Progenitor cell of endocrine pancreas (in vitro differentiated cells): ENCODE results near the gene DLL3. TPM values are rescaled to one million over a fixed set of nuclear protein-coding genes. Genes with fewer than 3 reads are reported as not detected.
A peak's percentile ranks its signal among the peaks of the same experiment; 100 is the strongest.

Experiments
- DNase-seq: peaks from one replicate; pipeline ENCODE4 v3.0.0; 2021; ENCODE audit warnings: low spot score; ENCODE audit not compliant: unreplicated experiment
- H3K27ac Mint-ChIP-seq: 2 replicates; pipeline ENCODE4 v1.8.0; 2021; ENCODE audit warnings: mild to moderate bottlenecking, moderate library complexity, mixed read lengths
- H3K27me3 Mint-ChIP-seq: 2 replicates; pipeline ENCODE4 v1.8.0; 2021; ENCODE audit warnings: mixed read lengths
- H3K36me3 Mint-ChIP-seq: 2 replicates; pipeline ENCODE4 v1.8.0; 2022; ENCODE audit warnings: mixed read lengths; ENCODE audit not compliant: insufficient read depth
- H3K4me1 Mint-ChIP-seq: 2 replicates; pipeline ENCODE4 v1.8.0; 2021; ENCODE audit warnings: low read depth, mixed read lengths
- H3K4me3 Mint-ChIP-seq: 2 replicates; pipeline ENCODE4 v1.8.0; 2021; ENCODE audit warnings: low read depth, mild to moderate bottlenecking, moderate library complexity, mixed read lengths
- H3K9me3 Mint-ChIP-seq: 2 replicates; pipeline ENCODE4 v1.8.0; 2021; ENCODE audit warnings: low read depth, mixed read lengths
- total RNA-seq: library from RNA; stranded (reverse); gene quantifications from 2 replicates; pipeline ENCODE4 v1.2.1, GENCODE V29; 2021
- TF ChIP-seq, protein P1 (sequence below): fragments of 200-600 bp; sonication (generic); IDR thresholded peaks from one replicate; pipeline ENCODE4 v1.5.0; 2021; ENCODE audit warnings: antibody characterized with exemption, mild to moderate bottlenecking; ENCODE audit not compliant: unreplicated experiment

Gene DLL3
- total RNA-seq, 1 donor from 2014 or later, result 1.1 TPM

DNA sequence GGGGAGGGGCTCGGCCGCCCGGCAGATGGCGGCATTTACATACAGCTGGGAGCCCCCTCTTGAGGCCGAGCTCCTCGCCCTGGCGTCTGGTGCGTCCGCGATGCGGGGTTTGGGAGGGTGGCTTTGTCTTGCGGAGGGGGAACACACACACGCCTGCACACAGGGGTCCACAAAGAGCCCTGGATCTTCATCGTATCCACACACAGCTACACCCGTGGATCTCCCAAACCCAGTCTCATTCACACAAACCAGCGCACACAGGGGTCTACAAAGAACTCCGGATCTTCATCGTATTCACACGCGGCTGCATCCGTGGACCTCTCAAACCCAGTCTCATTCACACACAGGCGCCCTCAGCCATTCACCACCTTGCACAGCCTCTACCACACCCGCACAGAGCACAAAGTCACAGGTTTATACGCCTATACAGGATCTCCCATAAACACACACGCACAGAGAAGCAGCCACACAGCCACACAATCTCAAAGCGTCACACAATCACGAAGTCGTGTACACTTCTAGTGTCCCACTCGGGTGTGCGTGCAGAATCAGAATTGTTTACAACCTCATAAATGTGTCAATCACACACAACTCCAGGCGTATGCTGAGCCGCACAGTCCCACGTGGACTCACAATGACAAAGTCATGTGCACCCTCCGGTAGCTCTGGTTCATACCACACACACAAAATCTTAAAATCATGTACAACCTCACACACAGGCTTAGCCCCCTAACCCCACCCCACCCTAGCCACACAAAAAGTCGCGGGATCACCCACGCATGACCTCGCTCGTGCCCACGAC lies 550 bp upstream of the DLL3 start:
- Mint-ChIP-seq H3K4me3 (peak overlapping the region; percentile 43), H3K36me3 (no peaks in the 10 kb centered on the region), H3K4me1 (peaks cover 8% of the 10 kb centered on the region), H3K27ac (peak overlapping the region; percentile 1), H3K9me3 (no peaks in the 10 kb centered on the region), H3K27me3 (peaks cover 56% of the 10 kb centered on the region)
- DNase-seq, result peak; percentile 37
- TF ChIP-seq, protein P1, sequence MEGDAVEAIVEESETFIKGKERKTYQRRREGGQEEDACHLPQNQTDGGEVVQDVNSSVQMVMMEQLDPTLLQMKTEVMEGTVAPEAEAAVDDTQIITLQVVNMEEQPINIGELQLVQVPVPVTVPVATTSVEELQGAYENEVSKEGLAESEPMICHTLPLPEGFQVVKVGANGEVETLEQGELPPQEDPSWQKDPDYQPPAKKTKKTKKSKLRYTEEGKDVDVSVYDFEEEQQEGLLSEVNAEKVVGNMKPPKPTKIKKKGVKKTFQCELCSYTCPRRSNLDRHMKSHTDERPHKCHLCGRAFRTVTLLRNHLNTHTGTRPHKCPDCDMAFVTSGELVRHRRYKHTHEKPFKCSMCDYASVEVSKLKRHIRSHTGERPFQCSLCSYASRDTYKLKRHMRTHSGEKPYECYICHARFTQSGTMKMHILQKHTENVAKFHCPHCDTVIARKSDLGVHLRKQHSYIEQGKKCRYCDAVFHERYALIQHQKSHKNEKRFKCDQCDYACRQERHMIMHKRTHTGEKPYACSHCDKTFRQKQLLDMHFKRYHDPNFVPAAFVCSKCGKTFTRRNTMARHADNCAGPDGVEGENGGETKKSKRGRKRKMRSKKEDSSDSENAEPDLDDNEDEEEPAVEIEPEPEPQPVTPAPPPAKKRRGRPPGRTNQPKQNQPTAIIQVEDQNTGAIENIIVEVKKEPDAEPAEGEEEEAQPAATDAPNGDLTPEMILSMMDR, result peak; percentile 47

DNA sequence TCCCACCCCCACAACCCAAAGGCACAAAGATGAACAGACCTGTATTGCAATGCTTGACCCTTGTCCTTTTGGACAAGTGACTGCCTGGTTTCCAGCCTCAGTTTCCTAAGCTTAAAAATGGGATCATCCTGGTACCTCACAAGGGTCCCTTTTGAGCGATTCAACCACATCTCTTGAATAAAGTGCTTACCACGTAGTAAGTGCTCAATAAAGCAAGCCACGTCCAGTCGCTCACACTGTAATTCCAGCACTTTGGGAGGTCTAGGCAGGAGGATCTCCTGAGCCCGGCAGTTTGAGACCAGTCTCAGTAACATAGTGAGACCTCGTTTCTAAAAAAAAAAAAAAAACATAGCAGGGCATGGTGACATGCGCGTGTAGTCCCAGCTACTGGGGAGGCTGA lies 1.2 kb downstream of the DLL3 start:
- H3K27me3 Mint-ChIP-seq, result peaks cover 73% of the 10 kb centered on the region
- no peaks in the 10 kb centered on the region for H3K9me3 Mint-ChIP-seq
- TF ChIP-seq, protein P1, result no peak
- no peak for DNase-seq
- no peaks in the 10 kb centered on the region for H3K36me3 Mint-ChIP-seq
- no peak overlapping the region for H3K27ac Mint-ChIP-seq
- H3K4me3 Mint-ChIP-seq, result no peak overlapping the region
- peaks cover 8% of the 10 kb centered on the region for H3K4me1 Mint-ChIP-seq

DNA sequence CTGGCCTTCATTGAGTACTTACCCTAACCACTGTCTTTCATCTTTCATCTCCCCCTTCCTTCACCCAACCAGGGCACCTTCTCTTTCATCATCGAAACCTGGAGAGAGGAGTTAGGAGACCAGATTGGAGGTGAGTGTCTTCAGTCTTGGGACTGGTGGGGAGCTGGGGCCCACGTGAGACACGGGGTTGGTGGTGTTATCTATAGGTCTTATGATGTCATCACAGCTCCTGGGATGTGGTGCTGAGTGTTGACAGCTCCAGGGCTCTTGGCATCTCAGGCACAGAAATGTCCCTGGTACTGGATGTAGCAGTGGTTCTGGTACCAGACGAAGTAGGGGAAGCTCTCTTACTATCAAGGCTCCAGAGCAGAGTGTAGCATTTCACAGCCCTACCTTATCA lies 1.8 kb downstream of the DLL3 start:
- Mint-ChIP-seq H3K4me1 (peaks cover 8% of the 10 kb centered on the region), H3K27ac (no peak overlapping the region), H3K36me3 (no peaks in the 10 kb centered on the region), H3K27me3 (peaks cover 79% of the 10 kb centered on the region), H3K4me3 (no peak overlapping the region), H3K9me3 (no peaks in the 10 kb centered on the region)
- no peak for DNase-seq
- TF ChIP-seq, protein P1, result no peak

DNA sequence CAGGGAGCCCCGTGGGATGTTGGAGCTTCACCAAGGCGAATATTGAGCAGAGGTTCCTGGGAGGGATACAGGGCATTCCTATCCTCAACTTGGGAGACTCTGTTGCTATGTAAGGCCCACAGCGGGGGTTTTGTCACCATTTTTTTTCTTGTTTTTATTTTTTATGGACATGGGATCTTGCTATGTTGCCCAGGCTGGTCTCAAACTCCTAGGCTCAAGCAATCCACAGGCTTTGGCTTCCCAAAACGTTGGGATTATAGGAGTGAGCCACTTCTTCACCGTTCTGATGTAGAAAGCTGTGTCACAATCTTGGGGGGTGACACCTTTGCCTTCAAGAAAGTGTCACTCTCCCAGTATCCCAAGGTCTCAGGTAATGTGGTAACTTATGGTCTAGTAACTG lies 2.6 kb downstream of the DLL3 start:
- TF ChIP-seq, protein P1, result no peak
- Mint-ChIP-seq H3K27me3 (peaks cover 81% of the 10 kb centered on the region), H3K36me3 (no peaks in the 10 kb centered on the region), H3K4me3 (no peak overlapping the region), H3K9me3 (no peaks in the 10 kb centered on the region), H3K4me1 (peaks cover 8% of the 10 kb centered on the region), H3K27ac (no peak overlapping the region)
- no peak for DNase-seq

DNA sequence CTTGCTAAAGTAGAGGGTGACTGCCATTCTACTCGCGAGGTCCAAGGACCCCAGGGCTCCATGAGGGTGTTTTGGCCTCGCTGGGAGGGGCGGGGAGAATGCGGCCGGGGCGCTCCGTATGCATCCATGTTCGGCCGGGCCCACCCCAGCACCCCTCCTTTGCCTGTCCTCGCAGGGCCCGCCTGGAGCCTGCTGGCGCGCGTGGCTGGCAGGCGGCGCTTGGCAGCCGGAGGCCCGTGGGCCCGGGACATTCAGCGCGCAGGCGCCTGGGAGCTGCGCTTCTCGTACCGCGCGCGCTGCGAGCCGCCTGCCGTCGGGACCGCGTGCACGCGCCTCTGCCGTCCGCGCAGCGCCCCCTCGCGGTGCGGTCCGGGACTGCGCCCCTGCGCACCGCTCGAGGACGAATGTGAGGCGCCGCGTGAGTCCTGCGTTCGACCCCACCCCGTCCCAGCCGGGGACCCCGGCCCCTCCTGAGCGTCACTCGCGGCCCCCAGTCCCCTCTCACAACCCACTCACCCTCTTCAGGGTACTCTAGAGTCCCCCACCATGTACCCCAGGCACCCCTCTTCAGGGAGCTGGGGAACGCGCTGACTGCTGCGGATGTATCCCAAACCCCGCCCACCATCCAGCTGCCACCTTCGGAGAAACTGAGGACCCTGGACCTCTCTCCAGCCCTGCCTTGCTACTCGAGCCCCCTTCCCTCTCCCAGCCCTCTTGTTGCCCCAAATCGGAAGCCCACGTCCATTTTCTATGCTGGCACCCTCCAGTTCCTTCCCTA lies 4.1 kb downstream of the DLL3 start:
- no peaks in the 10 kb centered on the region for H3K36me3 Mint-ChIP-seq
- peaks cover 8% of the 10 kb centered on the region for H3K4me1 Mint-ChIP-seq
- peaks cover 77% of the 10 kb centered on the region for H3K27me3 Mint-ChIP-seq
- no peak overlapping the region for H3K4me3 Mint-ChIP-seq
- H3K9me3 Mint-ChIP-seq, result no peaks in the 10 kb centered on the region
- TF ChIP-seq, protein P1, result peak; percentile 89
- no peak overlapping the region for H3K27ac Mint-ChIP-seq
- DNase-seq, result peak; percentile 53
